HFFc6 (cell line): ENCODE data around the gene METAP2. TPM values are rescaled to one million over a fixed set of nuclear protein-coding genes. Genes with fewer than 3 reads are reported as not detected.
A peak's percentile ranks its signal among the peaks of the same experiment; 100 is the strongest.
"Not testable (repeated sequence)": the region's sequence is repeated elsewhere in the genome, so short reads cannot be mapped to it uniquely, and the experiment has no call there.

Source experiments
- DNase-seq: peaks from one replicate; pipeline ENCODE4 v3.0.0-alpha.2; 2018
- H3K27ac Mint-ChIP-seq: 2 replicates; pipeline ENCODE4 v1.8.0; 2020; ENCODE audit warnings: mild to moderate bottlenecking, mixed read lengths
- H3K27me3 Mint-ChIP-seq: 2 replicates; pipeline ENCODE4 v1.8.0; 2021; ENCODE audit warnings: mild to moderate bottlenecking, moderate library complexity, mixed read lengths; ENCODE audit not compliant: insufficient read depth
- H3K36me3 Mint-ChIP-seq: 2 replicates; pipeline ENCODE4 v1.8.0; 2021; ENCODE audit warnings: low read depth, mixed read lengths
- H3K4me1 Mint-ChIP-seq: 2 replicates; pipeline ENCODE4 v1.8.0; 2020; ENCODE audit warnings: low read depth, mixed read lengths
- H3K4me3 Mint-ChIP-seq: 2 replicates; pipeline ENCODE4 v1.8.0; 2020; ENCODE audit warnings: mild to moderate bottlenecking, moderate library complexity, mixed read lengths
- H3K9me3 Mint-ChIP-seq: 2 replicates; pipeline ENCODE4 v1.8.0; 2020; ENCODE audit warnings: mild to moderate bottlenecking, mixed read lengths
- total RNA-seq, 6 experiments: library from RNA; stranded (reverse); fragmentation: NEBNext Ultra II Directional; extraction: Animal tissue kit (Norgen Biotek cat#: 25700); gene quantifications; 2 replicates in 1 of 6; 3 replicates in 5 of 6; pipeline ENCODE4 v1.2.3, GENCODE V29; 2021
- TF ChIP-seq, protein P1 (sequence below): fragments of 200-600 bp; sonication (generic); IDR thresholded peaks from 2 replicates; pipeline ENCODE4 v1.5.0; 2021; ENCODE audit warnings: antibody characterized with exemption, mild to moderate bottlenecking

METAP2 gene
- total RNA-seq, 6 experiments from 2014 or later, result 72.3 to 85.8 (median 79.0) TPM

DNA sequence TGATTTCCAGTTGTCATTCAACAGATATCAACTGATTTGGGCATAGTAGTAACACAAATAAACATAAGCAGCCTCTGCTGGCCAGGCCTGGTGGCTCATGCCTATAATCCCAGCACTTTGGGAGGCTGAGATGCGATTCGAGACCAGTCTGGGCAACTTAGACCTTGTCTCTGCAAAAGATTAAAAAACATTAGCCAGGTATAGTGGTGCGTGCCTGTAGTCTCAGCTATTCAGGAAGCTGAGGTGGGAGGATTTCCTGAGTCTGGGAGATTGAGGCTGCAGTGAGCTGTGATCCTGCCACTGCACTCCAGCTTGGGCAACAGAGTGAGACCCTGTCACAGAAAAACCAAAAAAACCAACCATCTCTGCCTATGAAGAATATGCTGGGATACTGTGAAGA, 7.1 kb downstream of the METAP2 start:
- Mint-ChIP-seq H3K9me3 (no peaks in the 10 kb centered on the region), H3K4me3 (no peak overlapping the region), H3K36me3 (peaks cover 30% of the 10 kb centered on the region), H3K27me3 (no peaks in the 10 kb centered on the region), H3K4me1 (peaks cover 29% of the 10 kb centered on the region), H3K27ac (no peak overlapping the region)
- DNase-seq, result no peak
- TF ChIP-seq, protein P1, sequence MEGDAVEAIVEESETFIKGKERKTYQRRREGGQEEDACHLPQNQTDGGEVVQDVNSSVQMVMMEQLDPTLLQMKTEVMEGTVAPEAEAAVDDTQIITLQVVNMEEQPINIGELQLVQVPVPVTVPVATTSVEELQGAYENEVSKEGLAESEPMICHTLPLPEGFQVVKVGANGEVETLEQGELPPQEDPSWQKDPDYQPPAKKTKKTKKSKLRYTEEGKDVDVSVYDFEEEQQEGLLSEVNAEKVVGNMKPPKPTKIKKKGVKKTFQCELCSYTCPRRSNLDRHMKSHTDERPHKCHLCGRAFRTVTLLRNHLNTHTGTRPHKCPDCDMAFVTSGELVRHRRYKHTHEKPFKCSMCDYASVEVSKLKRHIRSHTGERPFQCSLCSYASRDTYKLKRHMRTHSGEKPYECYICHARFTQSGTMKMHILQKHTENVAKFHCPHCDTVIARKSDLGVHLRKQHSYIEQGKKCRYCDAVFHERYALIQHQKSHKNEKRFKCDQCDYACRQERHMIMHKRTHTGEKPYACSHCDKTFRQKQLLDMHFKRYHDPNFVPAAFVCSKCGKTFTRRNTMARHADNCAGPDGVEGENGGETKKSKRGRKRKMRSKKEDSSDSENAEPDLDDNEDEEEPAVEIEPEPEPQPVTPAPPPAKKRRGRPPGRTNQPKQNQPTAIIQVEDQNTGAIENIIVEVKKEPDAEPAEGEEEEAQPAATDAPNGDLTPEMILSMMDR, result no peak

DNA sequence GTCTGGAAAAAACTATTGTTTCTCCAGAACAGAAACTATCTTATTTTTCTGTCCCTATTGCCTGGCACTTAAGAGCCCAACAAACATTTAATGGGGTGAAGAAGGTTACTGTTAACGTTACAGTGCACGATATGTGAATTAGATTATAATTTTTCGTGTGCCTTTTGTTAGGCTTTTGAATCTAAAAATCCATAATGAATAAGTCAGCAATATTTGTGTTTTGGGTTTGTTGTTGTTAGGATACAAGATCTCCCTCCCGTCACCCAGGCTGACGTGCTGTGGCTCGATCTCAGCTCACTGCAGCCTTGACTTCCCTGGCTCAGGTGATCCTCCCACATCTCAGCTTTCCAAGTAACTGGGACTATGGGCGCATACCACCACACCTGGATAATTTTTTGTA, 7.9 kb downstream of the METAP2 start:
- peaks cover 28% of the 10 kb centered on the region for H3K36me3 Mint-ChIP-seq
- no peak overlapping the region for H3K27ac Mint-ChIP-seq
- H3K9me3 Mint-ChIP-seq, result no peaks in the 10 kb centered on the region
- H3K27me3 Mint-ChIP-seq, result no peaks in the 10 kb centered on the region
- TF ChIP-seq, protein P1, result no peak
- H3K4me1 Mint-ChIP-seq, result peaks cover 28% of the 10 kb centered on the region
- DNase-seq, result no peak
- H3K4me3 Mint-ChIP-seq, result no peak overlapping the region

DNA sequence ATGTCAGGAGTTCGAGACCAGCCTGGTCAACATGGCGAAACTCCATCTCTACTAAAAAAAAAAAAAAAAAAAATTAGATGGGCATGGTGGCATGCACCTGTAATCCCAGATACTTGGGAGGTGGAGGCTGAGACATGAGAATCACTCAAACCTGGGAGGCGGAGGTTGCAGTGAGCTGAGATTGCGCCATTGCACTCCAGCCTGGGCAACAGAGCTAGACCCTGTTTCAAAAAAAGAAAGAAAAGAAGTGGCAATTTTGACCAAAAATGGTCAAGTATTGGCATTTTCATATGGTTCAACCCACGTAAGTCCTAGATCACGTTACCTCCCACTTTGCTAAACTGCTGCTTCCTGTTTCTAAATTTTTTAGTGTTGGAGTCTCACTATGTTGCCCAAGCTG, 8.6 kb downstream of the METAP2 start:
- DNase-seq, H3K9me3 Mint-ChIP-seq, H3K27me3 Mint-ChIP-seq, H3K27ac Mint-ChIP-seq, H3K4me3 Mint-ChIP-seq: not testable (repeated sequence)
- Mint-ChIP-seq H3K4me1 (peaks cover 28% of the 10 kb centered on the region), H3K36me3 (peaks cover 30% of the 10 kb centered on the region)

DNA sequence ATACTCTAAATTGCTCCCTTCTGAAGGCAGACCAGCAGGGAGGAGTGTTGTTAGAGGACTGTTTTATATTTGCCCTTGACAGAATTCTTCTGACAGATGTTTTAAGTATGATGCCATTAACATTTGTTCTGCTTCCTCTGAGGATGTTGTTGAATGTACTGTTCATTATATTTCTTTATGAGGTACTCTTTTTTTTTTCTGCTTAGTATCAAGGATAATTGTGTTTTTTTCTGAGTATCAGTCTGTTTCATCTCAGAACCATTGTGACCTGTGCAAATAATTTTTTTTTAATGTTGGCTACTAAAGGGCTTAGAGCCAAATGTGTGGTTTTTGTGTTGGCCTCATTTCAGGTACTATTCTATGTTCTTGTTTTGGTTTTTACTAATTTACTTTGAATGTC, 10.6 kb downstream of the METAP2 start:
- Mint-ChIP-seq H3K4me3 (no peak overlapping the region), H3K36me3 (peaks cover 17% of the 10 kb centered on the region), H3K27me3 (no peaks in the 10 kb centered on the region), H3K27ac (peak overlapping the region; percentile 16; the same call in 1 of the 2 replicates), H3K4me1 (peaks cover 21% of the 10 kb centered on the region), H3K9me3 (no peaks in the 10 kb centered on the region)
- TF ChIP-seq, protein P1, result no peak
- no peak for DNase-seq

DNA sequence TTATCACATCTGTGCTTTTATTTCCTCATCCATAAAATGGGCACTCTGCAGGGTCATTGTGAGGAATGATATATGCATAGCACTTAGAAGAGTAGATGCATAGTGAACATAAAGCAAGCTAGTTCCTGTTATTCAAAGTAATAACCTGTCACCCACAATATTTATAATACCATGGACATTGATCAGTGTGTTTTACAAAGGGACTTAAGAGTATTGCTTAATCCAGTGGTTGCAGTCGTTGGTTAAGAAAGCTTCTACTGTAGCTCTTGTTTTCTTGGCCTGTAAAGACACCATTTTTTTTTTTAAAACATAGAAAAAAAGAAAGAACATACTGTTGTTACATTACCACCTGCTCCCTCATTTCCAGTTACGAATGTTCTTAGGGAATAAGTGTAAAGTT, 13.1 kb downstream of the METAP2 start:
- no peak for DNase-seq
- Mint-ChIP-seq H3K4me3 (no peak overlapping the region), H3K36me3 (peaks cover 19% of the 10 kb centered on the region)

DNA sequence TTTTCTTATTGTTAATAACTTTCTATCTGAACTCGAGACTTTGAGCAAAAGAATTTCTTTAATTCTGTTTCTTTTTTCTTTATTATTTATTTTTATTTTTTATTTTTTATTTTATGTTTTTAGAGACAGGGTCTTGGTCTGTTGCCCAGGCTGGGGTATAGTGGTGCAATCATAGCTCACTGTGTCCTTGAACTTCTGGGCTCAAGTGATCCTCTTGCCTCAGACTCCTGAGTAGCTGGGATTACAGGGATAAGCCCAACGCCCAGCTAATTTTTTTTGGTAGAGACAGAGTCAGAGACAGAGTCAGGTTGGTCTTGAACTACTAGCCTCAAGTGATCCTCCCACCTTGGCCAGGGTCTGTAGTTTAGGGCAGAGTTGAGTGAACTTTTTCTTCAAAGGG, 18.5 kb downstream of the METAP2 start:
- no peak overlapping the region for H3K4me3 Mint-ChIP-seq
- no peaks in the 10 kb centered on the region for H3K4me1 Mint-ChIP-seq
- H3K9me3 Mint-ChIP-seq, result no peaks in the 10 kb centered on the region
- TF ChIP-seq, protein P1, result no peak
- no peak overlapping the region for H3K27ac Mint-ChIP-seq
- no peaks in the 10 kb centered on the region for H3K27me3 Mint-ChIP-seq
- H3K36me3 Mint-ChIP-seq, result peaks cover 35% of the 10 kb centered on the region
- DNase-seq, result no peak

More for the DNA sequence above, 13.1 kb downstream of the METAP2 start:
- TF ChIP-seq, protein P1, result no peak
- Mint-ChIP-seq H3K27ac (no peak overlapping the region), H3K9me3 (no peaks in the 10 kb centered on the region), H3K4me1 (peaks cover 7% of the 10 kb centered on the region), H3K27me3 (no peaks in the 10 kb centered on the region)
